ENCODE data around the gene QRICH2. TPM values are rescaled to one million over a fixed set of nuclear protein-coding genes. Genes with fewer than 3 reads are reported as not detected.
"Not testable (repeated sequence)": the region's sequence is repeated elsewhere in the genome, so short reads cannot be mapped to it uniquely, and the experiment has no call there.

QRICH2 gene
- total RNA-seq, 2 donors from 2014 or later, result 0.46 to 1.8 TPM

DNA sequence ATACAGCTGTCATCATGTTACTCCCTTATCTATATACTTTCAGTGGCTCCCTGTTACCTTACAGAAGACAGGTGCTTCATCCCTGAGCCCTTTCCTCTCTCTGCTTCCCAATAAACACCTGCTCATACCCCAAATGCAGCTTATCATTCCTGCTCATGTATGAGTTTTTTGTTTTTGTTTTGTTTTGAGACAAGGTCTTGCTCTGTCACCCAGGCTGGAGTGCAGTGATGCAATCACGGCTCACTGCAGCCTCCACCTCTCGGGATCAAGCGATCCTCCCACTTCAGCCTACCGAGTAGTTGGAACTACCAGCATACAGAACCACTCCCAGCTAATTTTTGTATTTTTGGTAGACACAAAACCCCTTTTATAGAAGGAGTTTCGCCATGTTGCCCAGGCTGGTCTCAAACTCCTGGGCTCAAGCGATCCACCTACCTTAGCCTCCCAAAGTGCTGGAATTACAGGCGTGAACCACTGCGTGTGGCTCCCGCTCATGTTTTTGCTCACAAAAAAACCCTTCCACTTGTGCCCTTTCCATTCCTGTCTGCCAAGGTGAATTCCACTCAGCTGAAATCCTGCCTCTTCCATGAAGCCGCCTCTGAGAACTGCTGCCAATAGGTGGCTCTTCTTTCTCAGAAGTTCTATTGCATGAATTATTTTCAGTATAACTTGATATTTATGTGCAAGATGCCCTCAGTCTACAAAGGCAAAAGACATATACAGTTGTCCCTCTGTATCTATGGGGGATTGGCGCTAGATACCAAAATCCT, 59.9 kb downstream of the QRICH2 start:
- Mint-ChIP-seq H3K27ac (no peak overlapping the region), H3K9me3 (peaks cover 3 to 4% of the 10 kb centered on the region in 2 donors), H3K36me3 (peaks cover 4 to 6% of the 10 kb centered on the region in 2 donors)
- ATAC-seq (no peak), DNase-seq (ENCODE audit: low spot score in 2 of 2) (peak in 1 of 2 donors; percentile 38)

- H3K27ac Mint-ChIP-seq, result no peak overlapping the region
These were observed 60.8 kb downstream of the QRICH2 start for GRCh38 chr17:76247304-76247703.

DNA sequence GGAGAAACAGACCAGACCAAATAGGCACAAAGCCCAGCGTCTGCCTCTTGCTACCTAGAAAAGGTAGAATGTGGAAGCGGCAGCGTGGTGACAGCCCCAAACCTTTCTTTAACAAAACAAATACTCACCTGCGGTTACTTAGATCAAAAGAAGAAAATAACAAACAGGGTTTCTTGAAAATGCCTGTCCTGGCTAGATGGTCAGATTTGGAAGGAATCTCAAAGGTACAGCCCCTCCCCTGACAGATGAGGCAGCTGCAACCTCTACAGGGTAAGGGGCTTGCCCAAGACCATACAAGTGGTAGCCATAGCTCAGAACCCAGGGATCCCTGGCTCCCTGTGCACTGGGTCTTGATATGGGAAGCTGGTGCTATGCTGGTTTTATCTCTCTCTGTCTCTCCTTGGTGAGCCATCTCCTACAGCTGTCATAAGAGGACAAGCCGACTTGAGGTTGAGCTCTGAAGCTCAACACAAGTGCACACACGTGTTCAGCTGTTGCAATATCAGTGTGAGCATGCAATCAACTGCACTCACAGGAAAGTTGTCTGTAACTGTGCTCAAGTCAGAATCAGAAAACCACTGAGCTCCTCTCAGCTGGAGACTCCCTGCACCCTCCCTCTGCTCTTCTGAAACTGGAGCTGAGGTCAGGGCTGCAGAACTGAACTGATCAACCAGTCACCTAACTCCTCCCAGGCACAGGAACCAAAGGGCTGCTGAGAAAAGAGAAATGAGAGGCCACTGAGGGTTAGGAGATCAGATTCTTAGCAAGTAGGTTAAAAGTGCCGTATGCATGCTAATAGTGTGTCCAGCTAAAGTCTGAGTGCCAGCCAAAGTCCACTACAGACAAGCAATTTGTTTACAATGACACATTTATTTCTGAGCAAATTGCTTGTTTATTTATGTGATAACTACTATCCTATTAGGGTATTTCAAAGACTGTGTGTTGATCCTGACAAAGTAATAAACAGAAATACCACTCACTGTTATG, 61.7 kb downstream of the QRICH2 start:
- peak; percentile 98 for ATAC-seq
- H3K9me3 Mint-ChIP-seq, result no peaks in the 10 kb centered on the region
- peak; percentile 70 to 77 for DNase-seq (ENCODE audit: low spot score in 2 of 2)
- H3K36me3 Mint-ChIP-seq, result peaks cover 0 to 7% of the 10 kb centered on the region in 2 donors
- peak overlapping the region; percentile 81 to 97 for H3K27ac Mint-ChIP-seq

More at GRCh38 chr17:76247304-76247703, 60.8 kb downstream of the QRICH2 start:
- H3K36me3 Mint-ChIP-seq, result peaks cover 4 to 11% of the 10 kb centered on the region in 2 donors
- peak in 1 of 2 donors; percentile 37 for DNase-seq (ENCODE audit: low spot score in 2 of 2)
- ATAC-seq, result no peak
- peaks cover 3 to 4% of the 10 kb centered on the region in 2 donors for H3K9me3 Mint-ChIP-seq

DNA sequence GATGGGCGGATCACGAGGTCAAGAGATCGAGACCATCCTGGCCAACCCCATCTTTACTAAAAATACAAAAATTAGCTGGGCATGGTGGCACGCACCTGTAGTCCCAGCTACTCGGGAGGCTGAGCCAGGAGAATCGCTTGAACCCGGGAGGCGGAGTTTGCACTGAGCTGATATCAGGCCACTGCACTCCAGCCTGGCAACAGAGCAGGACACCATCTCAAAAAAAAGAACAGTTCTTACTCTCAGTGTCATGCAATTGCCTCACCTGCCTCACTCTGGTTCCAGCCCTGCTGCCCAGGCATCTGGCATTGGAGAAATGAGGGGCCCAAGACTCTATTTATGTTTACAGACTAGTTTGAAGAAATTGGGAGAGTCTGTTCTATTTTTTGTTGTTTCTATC, 63.4 kb downstream of the QRICH2 start:
- not testable (repeated sequence) for H3K27ac Mint-ChIP-seq, ATAC-seq, H3K9me3 Mint-ChIP-seq
- DNase-seq (ENCODE audit: low spot score in 2 of 2), result peak in 1 of 2 donors; percentile 25
- peaks cover 6 to 13% of the 10 kb centered on the region in 2 donors for H3K36me3 Mint-ChIP-seq

DNA sequence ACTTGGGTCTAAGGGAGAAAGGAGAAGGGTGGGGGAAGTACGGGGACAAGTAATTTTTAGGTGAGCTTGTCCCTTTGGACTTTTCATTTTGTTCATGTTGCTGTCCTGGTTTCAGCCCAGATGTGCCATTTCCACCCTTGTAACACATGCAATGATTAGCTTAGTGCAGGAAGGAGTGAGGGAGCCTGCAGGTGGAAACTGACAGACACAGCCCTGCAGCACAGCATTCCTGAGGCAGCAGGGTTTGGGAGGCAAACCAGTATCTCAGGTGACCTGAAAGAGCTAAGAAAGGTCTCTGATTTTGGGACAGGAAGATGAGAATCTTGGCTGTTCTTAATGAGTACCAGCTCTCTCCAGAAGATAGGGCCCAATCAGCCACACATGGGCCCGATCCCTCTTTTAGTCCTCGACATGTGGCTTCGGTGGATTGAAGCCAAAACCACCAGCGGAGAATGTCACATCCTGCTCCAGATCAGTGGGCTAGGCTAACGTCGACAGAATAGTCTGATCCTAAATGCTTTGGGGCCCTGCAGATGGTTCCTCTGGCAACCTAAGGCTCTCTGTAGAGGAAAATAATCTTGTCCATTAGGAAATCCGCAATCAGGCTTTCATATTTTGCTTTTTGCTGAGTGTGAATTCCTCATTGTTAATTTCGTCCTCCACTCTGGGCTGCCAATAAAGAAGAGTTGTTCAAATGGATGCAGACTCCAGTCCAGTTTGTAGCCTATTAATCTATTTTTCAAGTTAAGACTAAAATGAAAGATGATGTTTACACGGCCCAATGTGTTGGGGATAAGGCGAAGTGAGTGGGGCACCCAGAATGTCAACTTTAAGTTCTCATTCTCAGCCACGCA, 64.0 kb downstream of the QRICH2 start:
- Mint-ChIP-seq H3K27ac (no peak overlapping the region), H3K9me3 (no peaks in the 10 kb centered on the region), H3K36me3 (peaks cover 6 to 13% of the 10 kb centered on the region in 2 donors)
- DNase-seq (ENCODE audit: low spot score in 2 of 2) (peak in 1 of 2 donors; percentile 31), ATAC-seq (no peak)

- DNase-seq (ENCODE audit: low spot score in 2 of 2) (no peak), ATAC-seq (no peak)
- Mint-ChIP-seq H3K36me3 (peaks cover 6 to 36% of the 10 kb centered on the region in 2 donors), H3K9me3 (no peaks in the 10 kb centered on the region), H3K27ac (peak overlapping the region in 1 of 2 donors; percentile 74)
These were observed 66.3 kb downstream of the QRICH2 start for GRCh38 chr17:76241691-76242255.

DNA sequence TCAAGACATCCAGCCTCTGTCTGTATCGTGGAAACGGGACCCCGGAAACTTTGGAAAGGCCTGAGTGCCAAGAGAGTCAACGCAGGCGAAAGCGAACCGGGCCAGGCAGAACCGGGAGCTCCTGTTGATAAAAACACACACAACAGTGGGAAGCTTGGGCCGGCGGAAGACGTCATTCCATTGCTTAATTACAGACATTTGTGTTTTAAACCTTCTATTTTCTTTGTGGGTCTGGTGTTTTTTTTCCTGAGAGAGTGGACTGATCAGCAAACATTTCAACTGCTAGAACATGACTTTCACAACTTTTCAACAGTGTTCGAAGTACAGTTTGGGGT, 66.9 kb downstream of the QRICH2 start:
- no peak for ATAC-seq
- H3K27ac Mint-ChIP-seq, result peak overlapping the region; percentile 74 to 90
- peaks cover 6 to 40% of the 10 kb centered on the region in 2 donors for H3K36me3 Mint-ChIP-seq
- H3K9me3 Mint-ChIP-seq, result no peaks in the 10 kb centered on the region
- no peak for DNase-seq (ENCODE audit: low spot score in 2 of 2)

GRCh38 chr17:76240461-76241203, 67.4 kb downstream of the QRICH2 start, which contains the start of gene RNF157:
Gene RNF157, minus strand, starts transcription at chr17:76240493. Its CDS starts 253 bp downstream, at chr17:76240240.
- peaks cover 6 to 40% of the 10 kb centered on the region in 2 donors for H3K36me3 Mint-ChIP-seq
- ATAC-seq (peak; percentile 93 to 94), DNase-seq (ENCODE audit: low spot score in 2 of 2) (peak; percentile 63 to 71)
- H3K27ac Mint-ChIP-seq, result peak within 1 kb of the TSS; percentile 74 to 90
- H3K9me3 Mint-ChIP-seq, result no peaks in the 10 kb centered on the region

DNA sequence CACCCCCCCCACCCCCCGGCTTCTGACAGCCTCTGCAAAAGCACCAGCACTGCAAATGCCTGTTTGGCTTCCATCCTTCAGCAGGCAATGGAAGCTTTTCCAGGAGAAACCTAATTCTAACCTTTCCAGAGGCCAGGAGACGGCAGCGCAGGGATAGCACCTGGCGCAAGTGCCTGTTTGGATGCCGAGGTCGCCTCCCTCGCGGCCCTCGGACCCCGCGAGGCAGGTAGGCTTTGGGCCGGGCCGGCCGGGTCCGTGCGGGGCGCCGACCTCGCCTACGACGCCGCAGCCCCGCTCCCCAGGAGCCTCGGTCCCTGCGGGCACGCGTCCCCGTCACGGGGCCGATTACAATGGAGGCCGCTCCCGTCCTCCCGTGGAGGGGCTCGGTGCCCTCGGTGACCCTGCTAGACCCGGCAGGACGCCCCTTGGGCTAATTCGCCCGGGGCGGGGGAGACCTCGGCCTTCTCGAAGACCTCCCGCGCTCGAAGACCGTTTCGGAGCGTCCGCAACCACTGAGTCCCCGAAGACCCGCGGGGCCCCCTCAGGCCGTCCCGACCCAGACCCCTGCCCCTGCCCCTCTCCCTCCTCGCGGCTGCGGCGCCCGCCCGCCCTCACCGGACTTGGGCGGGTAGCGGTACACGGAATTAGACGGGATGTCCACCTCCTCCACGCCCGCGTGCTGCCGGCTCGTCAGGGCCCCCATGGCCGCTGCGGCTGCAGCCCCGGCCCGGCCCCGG, 68.4 kb downstream of the QRICH2 start:
- Mint-ChIP-seq H3K27ac (no peak overlapping the region), H3K9me3 (no peaks in the 10 kb centered on the region), H3K36me3 (peaks cover 6 to 40% of the 10 kb centered on the region in 2 donors)
- DNase-seq (ENCODE audit: low spot score in 2 of 2) (peak in 1 of 2 donors; percentile 15), ATAC-seq (peak; percentile 8 to 14)

DNA sequence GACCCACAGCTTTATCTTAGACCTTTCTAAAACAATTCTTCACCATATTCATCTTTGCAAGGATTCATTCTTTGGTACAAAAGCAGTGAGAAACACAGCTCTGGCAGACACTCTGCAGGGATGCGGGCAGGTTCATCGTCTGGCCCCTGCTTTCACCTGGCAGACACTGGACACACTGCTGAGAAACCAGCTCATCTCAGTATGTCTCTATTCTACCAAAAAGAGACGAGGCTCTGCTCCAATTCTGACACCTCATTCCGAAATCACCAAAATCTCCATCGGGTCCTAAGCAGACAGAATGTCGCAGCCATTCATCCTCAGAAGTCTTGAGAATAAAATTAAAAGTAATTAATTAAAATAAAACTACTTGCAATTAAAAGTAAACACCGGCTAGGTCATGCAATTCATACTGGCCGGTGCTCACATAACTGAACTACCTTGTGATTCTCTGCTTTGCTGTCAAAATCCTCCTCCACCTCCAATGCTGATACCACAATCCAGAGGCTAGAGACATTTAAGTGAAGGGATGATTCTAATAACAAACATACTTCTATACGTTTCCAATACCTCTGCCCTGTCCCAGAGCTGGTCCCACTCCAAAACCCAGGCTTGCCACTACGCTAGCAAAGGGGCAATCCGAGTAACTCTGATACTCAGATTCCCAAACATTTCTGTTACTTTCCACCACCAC, 69.1 kb downstream of the QRICH2 start:
- ATAC-seq (no peak), DNase-seq (ENCODE audit: low spot score in 2 of 2) (no peak)
- no peak overlapping the region for H3K27ac Mint-ChIP-seq
- peaks cover 0 to 2% of the 10 kb centered on the region in 2 donors for H3K9me3 Mint-ChIP-seq
- peaks cover 6 to 42% of the 10 kb centered on the region in 2 donors for H3K36me3 Mint-ChIP-seq

DNA sequence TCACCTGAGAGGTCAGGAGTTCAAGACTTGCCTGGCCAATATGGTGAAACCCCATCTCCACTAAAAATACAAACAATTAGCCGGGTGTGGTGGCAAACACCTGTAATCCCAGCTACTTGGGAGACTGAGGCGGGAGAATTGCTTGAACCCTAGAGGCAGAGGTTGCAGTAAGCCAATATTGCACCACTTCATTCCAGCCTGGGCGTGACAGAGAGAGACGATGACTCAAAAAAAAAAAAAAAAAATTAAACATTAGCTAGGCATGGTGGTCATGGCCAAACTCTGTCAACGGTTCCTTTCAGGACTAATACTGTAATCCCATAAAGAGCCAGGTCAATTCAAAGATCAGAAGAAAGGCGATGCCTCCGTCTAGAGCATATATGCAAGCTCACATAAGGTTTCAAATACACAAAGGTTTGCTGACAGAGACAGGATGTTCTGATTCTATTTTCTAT, 70.2 kb downstream of the QRICH2 start:
- peaks cover 6 to 41% of the 10 kb centered on the region in 2 donors for H3K36me3 Mint-ChIP-seq
- H3K27ac Mint-ChIP-seq, result peak overlapping the region in 1 of 2 donors; percentile 51
- ATAC-seq, result no peak
- DNase-seq (ENCODE audit: low spot score in 2 of 2), result no peak
- peaks cover 0 to 4% of the 10 kb centered on the region in 2 donors for H3K9me3 Mint-ChIP-seq

DNA sequence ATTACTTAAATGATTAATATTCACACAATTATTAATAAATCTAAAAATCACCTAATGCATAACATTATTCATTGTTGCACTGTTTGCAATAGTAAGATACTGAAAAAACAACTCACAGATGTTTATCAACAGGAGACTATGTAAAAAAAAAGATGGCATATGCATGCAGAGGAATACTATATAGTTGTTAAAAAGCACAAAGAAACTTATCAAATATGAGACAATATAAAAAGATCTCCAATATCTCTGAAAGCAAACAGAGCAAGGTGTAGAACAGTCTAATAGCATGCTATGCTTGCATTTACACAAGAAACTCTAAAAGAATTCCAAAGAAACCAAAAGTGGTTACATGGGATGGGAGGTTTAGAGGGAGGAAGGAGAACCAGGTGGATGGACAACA, 71.5 kb downstream of the QRICH2 start:
- Mint-ChIP-seq H3K9me3 (peaks cover 0 to 4% of the 10 kb centered on the region in 2 donors), H3K27ac (no peak overlapping the region), H3K36me3 (peaks cover 6 to 39% of the 10 kb centered on the region in 2 donors)
- DNase-seq (ENCODE audit: low spot score in 2 of 2) (no peak), ATAC-seq (no peak)

DNA sequence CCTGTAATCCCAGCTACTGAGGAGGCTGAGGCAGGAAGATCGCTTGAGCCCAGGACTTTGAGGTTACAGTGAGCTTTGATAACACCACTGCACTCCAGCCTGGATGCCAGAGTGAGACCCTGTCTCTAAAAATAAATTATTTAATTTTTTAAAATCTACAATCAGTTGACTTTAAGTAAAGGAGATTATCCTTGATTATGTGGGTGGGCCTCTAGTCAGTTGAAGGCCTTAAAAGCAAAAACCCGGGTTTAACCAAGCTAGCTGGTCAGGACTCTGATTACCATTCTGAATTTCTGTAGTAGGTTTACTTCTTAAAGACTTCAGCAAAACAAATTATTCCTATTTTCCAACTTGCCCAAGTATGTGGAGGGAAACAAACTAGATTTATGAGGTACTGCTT, 72.2 kb downstream of the QRICH2 start:
- DNase-seq (ENCODE audit: low spot score in 2 of 2) (no peak), ATAC-seq (no peak)
- Mint-ChIP-seq H3K36me3 (peaks cover 2 to 32% of the 10 kb centered on the region in 2 donors), H3K27ac (no peak overlapping the region), H3K9me3 (peaks cover 0 to 4% of the 10 kb centered on the region in 2 donors)

- ATAC-seq (no peak), DNase-seq (ENCODE audit: low spot score in 2 of 2) (no peak)
- Mint-ChIP-seq H3K9me3 (peaks cover 0 to 4% of the 10 kb centered on the region in 2 donors), H3K27ac (no peak overlapping the region), H3K36me3 (peaks cover 0 to 37% of the 10 kb centered on the region in 2 donors)
These were observed 73.8 kb downstream of the QRICH2 start for GRCh38 chr17:76234354-76234679.

Data from activated naive CD4-positive, alpha-beta T cell treated with anti-CD3 and anti-CD28 coated beads, Interleukin-2, amount 50 U/mL, for 72 hours (primary cell).